Mucosa of stomach (tissue), 1 donor: ENCODE data around the gene MPPE1.
"Not testable (repeated sequence)": the region's sequence is repeated elsewhere in the genome, so short reads cannot be mapped to it uniquely, and the experiment has no call there.

Experiments used
- H3K27me3 ChIP-seq: one replicate; pipeline ENCODE4 v1.7.0; 2013; ENCODE audit warnings: mild to moderate bottlenecking, low read length; ENCODE audit not compliant: control insufficient read depth, insufficient read depth
- H3K36me3 ChIP-seq: one replicate; pipeline ENCODE4 v1.7.0; 2013; ENCODE audit warnings: low read length; ENCODE audit not compliant: control insufficient read depth, insufficient read depth
- H3K4me1 ChIP-seq: one replicate; pipeline ENCODE4 v1.7.0; 2013; ENCODE audit warnings: mild to moderate bottlenecking, low read length; ENCODE audit not compliant: control insufficient read depth, insufficient read depth
- H3K4me3 ChIP-seq: one replicate; pipeline ENCODE4 v1.7.0; 2013; ENCODE audit warnings: low read length
- H3K9ac ChIP-seq: one replicate; pipeline ENCODE4 v1.7.0; 2013; ENCODE audit warnings: mild to moderate bottlenecking, low read length, moderate library complexity
- H3K9me3 ChIP-seq: one replicate; pipeline ENCODE4 v1.7.0; 2013; ENCODE audit warnings: mild to moderate bottlenecking, low read length, moderate library complexity; ENCODE audit not compliant: control insufficient read depth
- donor health status: Pancreatic carcinoma.

The MPPE1 gene

GRCh38 chr18:11945834-11946659, 37.9 kb upstream of the MPPE1 start:
- H3K27me3 ChIP-seq, H3K9me3 ChIP-seq, H3K4me3 ChIP-seq, H3K36me3 ChIP-seq: not testable (repeated sequence)
- peak overlapping the region; percentile 98 for H3K9ac ChIP-seq
- H3K4me1 ChIP-seq, result peaks cover 14% of the 10 kb centered on the region

GRCh38 chr18:11944786-11945185, 36.7 kb upstream of the MPPE1 start:
- H3K27me3 ChIP-seq, result no peaks in the 10 kb centered on the region
- H3K4me1 ChIP-seq, result peaks cover 14% of the 10 kb centered on the region
- no peak overlapping the region for H3K9ac ChIP-seq
- no peak overlapping the region for H3K4me3 ChIP-seq
- H3K36me3 ChIP-seq, result no peaks in the 10 kb centered on the region
- H3K9me3 ChIP-seq, result no peaks in the 10 kb centered on the region

- Histone ChIP-seq H3K4me3 (no peak overlapping the region), H3K4me1 (peaks cover 14% of the 10 kb centered on the region), H3K9me3 (no peaks in the 10 kb centered on the region), H3K27me3 (no peaks in the 10 kb centered on the region), H3K36me3 (no peaks in the 10 kb centered on the region), H3K9ac (no peak overlapping the region)
Observed at GRCh38 chr18:11944252-11944651, 36.1 kb upstream of the MPPE1 start.

DNA sequence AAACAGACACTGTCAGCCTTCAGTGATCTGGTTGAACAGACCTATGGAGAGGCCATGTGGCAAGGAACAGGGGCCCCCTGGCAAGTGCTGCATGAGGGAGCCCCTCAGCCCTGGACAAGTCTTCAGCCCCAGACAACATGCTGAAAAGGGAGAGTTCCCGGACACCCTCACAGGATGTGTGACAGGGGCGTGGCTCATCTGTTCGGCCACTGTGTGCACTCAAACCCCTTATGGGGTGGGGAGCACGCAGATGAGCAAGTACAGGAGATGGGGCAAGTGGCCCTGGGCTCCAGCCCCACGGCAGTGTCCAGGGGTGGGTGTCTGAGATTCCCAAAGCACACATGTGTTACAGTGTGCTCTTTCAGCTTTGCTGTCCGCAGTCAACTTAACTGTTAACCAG, 35.4 kb upstream of the MPPE1 start:
- Histone ChIP-seq H3K9me3 (no peaks in the 10 kb centered on the region), H3K9ac (no peak overlapping the region), H3K36me3 (no peaks in the 10 kb centered on the region), H3K4me3 (no peak overlapping the region), H3K27me3 (no peaks in the 10 kb centered on the region), H3K4me1 (peaks cover 14% of the 10 kb centered on the region)

GRCh38 chr18:11940956-11941355, 32.8 kb upstream of the MPPE1 start:
- no peaks in the 10 kb centered on the region for H3K36me3 ChIP-seq
- H3K27me3 ChIP-seq, result no peaks in the 10 kb centered on the region
- H3K9me3 ChIP-seq, result no peaks in the 10 kb centered on the region
- H3K9ac ChIP-seq, result no peak overlapping the region
- H3K4me1 ChIP-seq, result no peaks in the 10 kb centered on the region
- no peak overlapping the region for H3K4me3 ChIP-seq

- H3K4me3 ChIP-seq, result no peak overlapping the region
- no peaks in the 10 kb centered on the region for H3K4me1 ChIP-seq
- H3K27me3 ChIP-seq, result no peaks in the 10 kb centered on the region
- no peaks in the 10 kb centered on the region for H3K36me3 ChIP-seq
- no peak overlapping the region for H3K9ac ChIP-seq
- H3K9me3 ChIP-seq, result no peaks in the 10 kb centered on the region
Observed at GRCh38 chr18:11937874-11938478, 29.9 kb upstream of the MPPE1 start.

DNA sequence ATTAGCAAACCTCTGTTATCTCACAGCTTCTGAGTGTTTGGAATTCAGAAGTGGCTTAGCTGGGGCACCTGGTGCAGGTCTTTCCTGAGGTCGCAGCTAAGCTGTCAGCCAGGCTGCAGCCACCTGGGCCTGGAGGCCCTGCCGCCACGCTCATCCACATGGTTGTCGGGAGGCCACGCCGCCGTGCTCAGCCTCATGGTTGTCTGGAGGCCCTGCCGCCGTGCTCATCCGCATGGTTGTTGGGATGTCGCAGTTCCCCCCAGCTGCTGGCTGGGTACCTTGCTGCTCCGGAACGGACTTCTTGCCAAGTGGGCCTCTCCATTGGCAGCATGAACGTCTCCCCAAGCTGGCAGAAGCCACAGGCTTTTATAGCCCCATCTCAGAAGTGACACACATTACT, 24.3 kb upstream of the MPPE1 start:
- Histone ChIP-seq H3K9ac (no peak overlapping the region), H3K27me3 (no peaks in the 10 kb centered on the region), H3K4me3 (no peak overlapping the region), H3K4me1 (no peaks in the 10 kb centered on the region), H3K36me3 (no peaks in the 10 kb centered on the region), H3K9me3 (no peaks in the 10 kb centered on the region)

GRCh38 chr18:11927497-11927896, 19.4 kb upstream of the MPPE1 start:
- no peaks in the 10 kb centered on the region for H3K4me1 ChIP-seq
- H3K9ac ChIP-seq, result no peak overlapping the region
- H3K9me3 ChIP-seq, result no peaks in the 10 kb centered on the region
- H3K36me3 ChIP-seq, result no peaks in the 10 kb centered on the region
- no peak overlapping the region for H3K4me3 ChIP-seq
- H3K27me3 ChIP-seq, result no peaks in the 10 kb centered on the region

- Histone ChIP-seq H3K9me3 (no peaks in the 10 kb centered on the region), H3K4me3 (no peak overlapping the region), H3K9ac (no peak overlapping the region), H3K36me3 (no peaks in the 10 kb centered on the region), H3K27me3 (no peaks in the 10 kb centered on the region), H3K4me1 (no peaks in the 10 kb centered on the region)
Observed at GRCh38 chr18:11925800-11926481, 17.8 kb upstream of the MPPE1 start.

DNA sequence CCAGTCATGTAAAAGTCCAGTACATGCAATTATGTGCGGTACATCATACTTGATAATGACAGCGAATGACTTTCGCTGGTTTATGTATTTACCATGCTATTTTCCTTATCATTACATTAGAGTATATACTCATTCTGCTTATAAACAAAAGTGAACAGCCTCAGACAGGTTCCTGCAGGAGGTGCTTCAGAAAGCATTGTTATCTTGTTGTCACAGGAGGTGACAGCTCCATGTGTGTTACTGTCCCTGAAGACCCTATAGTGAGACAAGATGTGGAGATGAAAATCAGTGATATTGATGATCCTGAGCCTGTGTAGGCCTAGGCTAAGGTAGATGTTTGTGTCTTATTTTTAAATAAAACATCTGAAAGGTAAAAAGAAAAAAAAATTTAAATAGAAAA, 15.3 kb upstream of the MPPE1 start:
- H3K9me3 ChIP-seq, result no peaks in the 10 kb centered on the region
- H3K27me3 ChIP-seq, result no peaks in the 10 kb centered on the region
- H3K4me3 ChIP-seq, result no peak overlapping the region
- no peaks in the 10 kb centered on the region for H3K36me3 ChIP-seq
- no peak overlapping the region for H3K9ac ChIP-seq
- H3K4me1 ChIP-seq, result no peaks in the 10 kb centered on the region

- H3K4me3 ChIP-seq, H3K9me3 ChIP-seq, H3K9ac ChIP-seq, H3K4me1 ChIP-seq, H3K27me3 ChIP-seq, H3K36me3 ChIP-seq: not testable (repeated sequence)
Observed at GRCh38 chr18:11919522-11919921, 11.4 kb upstream of the MPPE1 start.

- not testable (repeated sequence) for H3K9me3 ChIP-seq, H3K9ac ChIP-seq, H3K36me3 ChIP-seq, H3K27me3 ChIP-seq, H3K4me1 ChIP-seq, H3K4me3 ChIP-seq
Observed at GRCh38 chr18:11916880-11917279, 8.8 kb upstream of the MPPE1 start.
